Gastroesophageal sphincter (tissue), 3 donors: ENCODE measurements around the gene NAB1.

ENCODE experiments used
- POLR2A ChIP-seq, 2 donors: fragments of 450-650 bp; IDR thresholded peaks; one replicate each; pipeline ENCODE4 v1.6.1; 2017; ENCODE audit warnings: antibody characterized with exemption in 2 of 2, mild to moderate bottlenecking in 2 of 2, moderate library complexity in 1 of 2
- POLR2AphosphoS5 ChIP-seq: sonication (generic); formaldehyde crosslinking; IDR thresholded peaks from one replicate; pipeline ENCODE4 v1.6.1; 2017; ENCODE audit warnings: antibody characterized with exemption
- TF ChIP-seq, protein P1 (sequence below), 4 experiments: fragments of 200-600 bp in 2 of 4; fragments of 450-650 bp in 2 of 4; sonication (generic) in 1 of 4; IDR thresholded peaks; one replicate each; pipeline ENCODE4 v1.5.1; 2017 to 2019; ENCODE audit warnings: antibody characterized with exemption in 4 of 4, mild to moderate bottlenecking in 2 of 4, moderate library complexity in 2 of 4

DNA sequence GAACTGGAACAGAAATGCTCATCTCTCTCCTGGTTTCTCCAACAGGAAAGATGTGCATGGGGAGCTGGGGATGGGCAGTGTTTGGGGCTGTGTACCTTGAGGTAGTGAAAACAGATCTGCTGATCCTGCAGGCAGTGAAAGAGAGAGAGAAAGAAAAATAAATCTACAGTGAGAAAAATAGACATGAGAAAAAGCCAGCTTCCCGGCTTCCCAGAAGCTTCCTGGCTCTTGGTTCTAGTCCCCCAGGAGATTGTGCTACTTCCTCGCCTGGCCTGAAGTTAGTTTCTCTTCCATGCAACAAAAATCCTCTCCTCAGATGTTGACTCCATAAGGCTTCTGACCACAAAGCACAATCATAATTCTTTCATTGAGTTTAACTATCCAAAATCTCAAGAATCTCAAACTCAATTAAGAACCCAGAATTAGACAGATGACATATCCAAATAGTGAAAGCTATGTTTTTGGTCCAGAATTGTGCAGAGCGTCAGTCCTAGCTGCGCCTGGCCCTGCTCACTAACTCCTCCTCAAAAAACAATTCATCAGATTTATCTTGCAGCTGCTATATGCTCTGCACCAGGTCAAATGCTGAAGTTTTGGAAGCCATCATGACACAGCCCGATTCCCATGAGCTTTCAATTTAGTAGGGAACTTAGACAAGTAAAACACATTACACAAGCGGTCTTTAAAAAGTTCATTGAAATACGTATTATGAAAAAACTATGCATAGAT, 20.1 kb upstream of the NAB1 start:
- TF ChIP-seq POLR2A (IDR thresholded peaks at IDR 0.05) (no peak), POLR2AphosphoS5 (no peak)
- TF ChIP-seq, protein P1, sequence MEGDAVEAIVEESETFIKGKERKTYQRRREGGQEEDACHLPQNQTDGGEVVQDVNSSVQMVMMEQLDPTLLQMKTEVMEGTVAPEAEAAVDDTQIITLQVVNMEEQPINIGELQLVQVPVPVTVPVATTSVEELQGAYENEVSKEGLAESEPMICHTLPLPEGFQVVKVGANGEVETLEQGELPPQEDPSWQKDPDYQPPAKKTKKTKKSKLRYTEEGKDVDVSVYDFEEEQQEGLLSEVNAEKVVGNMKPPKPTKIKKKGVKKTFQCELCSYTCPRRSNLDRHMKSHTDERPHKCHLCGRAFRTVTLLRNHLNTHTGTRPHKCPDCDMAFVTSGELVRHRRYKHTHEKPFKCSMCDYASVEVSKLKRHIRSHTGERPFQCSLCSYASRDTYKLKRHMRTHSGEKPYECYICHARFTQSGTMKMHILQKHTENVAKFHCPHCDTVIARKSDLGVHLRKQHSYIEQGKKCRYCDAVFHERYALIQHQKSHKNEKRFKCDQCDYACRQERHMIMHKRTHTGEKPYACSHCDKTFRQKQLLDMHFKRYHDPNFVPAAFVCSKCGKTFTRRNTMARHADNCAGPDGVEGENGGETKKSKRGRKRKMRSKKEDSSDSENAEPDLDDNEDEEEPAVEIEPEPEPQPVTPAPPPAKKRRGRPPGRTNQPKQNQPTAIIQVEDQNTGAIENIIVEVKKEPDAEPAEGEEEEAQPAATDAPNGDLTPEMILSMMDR (IDR thresholded peaks at IDR 0.05), result no peak
